Natural killer cell treated with Interleukin-12 subunit alpha and Interleukin-12 subunit beta and Interleukin-15 and Interleukin-18, amount 100 ng/mL, for 72 hours (primary cell): ENCODE results near the gene MORN3. TPM values are rescaled to one million over a fixed set of nuclear protein-coding genes. Genes with fewer than 3 reads are reported as not detected.
"Not testable (repeated sequence)": the region's sequence is repeated elsewhere in the genome, so short reads cannot be mapped to it uniquely, and the experiment has no call there.

Experiments
- ATAC-seq, 2 donors: fragments of 150-1000 bp; cut with Tn5 transposase in 1 of 2; sonication (Bioruptor Pico), chemical (Tn5 transposase) in 1 of 2; 2 replicates each; pipeline ENCODE4 v1.10.0; 2021
- DNase-seq: peaks from one replicate; pipeline ENCODE4 v3.0.0; 2022; ENCODE audit warnings: low spot score
- H3K27ac Mint-ChIP-seq, 2 donors: 1 replicate in 1 of 2; 2 replicates in 1 of 2; pipeline ENCODE4 v1.8.0; 2022; ENCODE audit warnings: mixed read lengths in 2 of 2, mild to moderate bottlenecking in 1 of 2, moderate library complexity in 1 of 2
- H3K27me3 Mint-ChIP-seq, 2 donors: 1 replicate in 1 of 2; 2 replicates in 1 of 2; pipeline ENCODE4 v1.8.0; 2022; ENCODE audit warnings: mixed read lengths in 2 of 2
- H3K36me3 Mint-ChIP-seq: one replicate; pipeline ENCODE4 v1.8.0; 2022; ENCODE audit warnings: mixed read lengths
- H3K4me1 Mint-ChIP-seq, 2 donors: 1 replicate in 1 of 2; 2 replicates in 1 of 2; pipeline ENCODE4 v1.8.0; 2022; ENCODE audit warnings: low read depth in 2 of 2, mixed read lengths in 2 of 2, mild to moderate bottlenecking in 1 of 2
- H3K4me3 Mint-ChIP-seq: one replicate; pipeline ENCODE4 v1.8.0; 2022; ENCODE audit warnings: mixed read lengths
- H3K9me3 Mint-ChIP-seq: 2 replicates; pipeline ENCODE4 v1.8.0; 2022; ENCODE audit warnings: mixed read lengths
- total RNA-seq, 2 donors: library from RNA; stranded (reverse); gene quantifications; one replicate each; pipeline ENCODE4 v1.2.3, GENCODE V29; 2022

Gene MORN3
- total RNA-seq, 2 donors from 2014 or later = 0.17 to 0.43 TPM

DNA sequence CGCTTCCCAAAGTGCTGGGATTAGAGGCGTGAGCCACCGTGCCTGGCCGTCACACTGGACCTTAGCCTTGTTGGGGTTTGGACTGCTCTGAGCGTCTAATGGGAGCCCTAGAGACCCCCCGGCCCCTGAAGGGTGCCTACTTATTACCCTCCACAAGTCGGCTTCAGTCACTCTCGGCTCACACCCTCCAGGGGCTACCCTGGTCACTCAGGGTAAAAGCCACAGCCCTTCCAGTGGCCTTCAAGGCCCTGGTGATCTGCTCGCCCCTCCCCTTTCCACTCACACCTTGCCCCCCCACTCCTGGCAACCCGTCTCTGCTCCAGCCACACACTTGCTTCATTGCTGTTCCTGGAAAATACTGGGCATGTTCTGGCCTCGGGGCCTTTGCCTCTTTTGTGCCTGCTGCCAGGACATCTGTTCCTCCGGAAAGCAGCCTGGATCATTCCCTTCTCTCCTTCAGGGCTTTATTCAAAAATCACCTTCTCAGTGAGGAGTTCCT, 3.6 kb upstream of the MORN3 start:
- H3K27me3 Mint-ChIP-seq = no peaks in the 10 kb centered on the region
- DNase-seq (no peak), ATAC-seq (no peak)
- H3K9me3 Mint-ChIP-seq = no peaks in the 10 kb centered on the region
- H3K4me1 Mint-ChIP-seq = peaks cover 13 to 19% of the 10 kb centered on the region in 2 donors
- H3K27ac Mint-ChIP-seq = peak overlapping the region; percentile 98 to 99
- H3K4me3 Mint-ChIP-seq = peak overlapping the region; percentile 92
- no peaks in the 10 kb centered on the region for H3K36me3 Mint-ChIP-seq

DNA sequence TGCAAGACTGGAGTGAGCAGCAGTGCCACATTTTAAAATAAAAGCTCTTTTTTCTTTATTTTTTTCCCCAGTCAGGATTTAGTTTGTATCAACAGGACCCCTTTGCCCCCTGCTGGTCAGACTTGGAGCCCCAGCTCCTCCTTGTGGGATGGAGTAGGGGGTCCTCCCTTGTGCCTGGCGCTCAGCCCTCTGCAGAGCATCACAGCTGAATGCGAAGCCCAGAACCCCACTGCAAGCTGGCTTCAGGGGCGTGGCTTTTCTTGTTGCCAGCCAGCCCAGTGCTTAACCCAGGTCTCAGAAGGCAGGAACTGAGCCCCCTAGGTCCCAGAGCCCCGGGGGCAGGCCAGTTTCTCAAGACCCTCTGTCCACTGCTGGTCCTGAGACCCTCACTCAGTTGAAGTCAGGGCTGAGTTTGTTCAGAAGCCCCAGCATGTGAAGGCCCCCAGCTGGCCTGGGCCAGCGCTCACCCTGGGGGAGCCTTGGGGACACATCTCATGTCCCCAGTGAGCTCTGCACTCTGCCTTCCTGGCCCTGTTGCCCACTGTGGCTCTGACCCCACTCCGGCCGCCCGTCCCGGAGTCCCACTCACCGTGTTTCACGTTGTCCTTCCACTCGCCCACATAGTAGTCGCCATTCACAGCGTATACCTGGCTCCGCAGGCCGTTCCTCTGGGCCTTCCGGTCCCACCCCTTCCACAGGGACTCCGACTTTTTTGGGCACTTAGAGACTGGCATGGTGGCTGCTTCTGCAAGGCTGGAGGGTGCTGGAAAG, 519 bp downstream of the MORN3 start:
- H3K27me3 Mint-ChIP-seq = no peaks in the 10 kb centered on the region
- H3K27ac Mint-ChIP-seq = peak overlapping the region in 1 of 2 donors; percentile 26
- no peak for DNase-seq
- peaks cover 33 to 37% of the 10 kb centered on the region in 2 donors for H3K4me1 Mint-ChIP-seq
- H3K4me3 Mint-ChIP-seq = no peak overlapping the region
- H3K9me3 Mint-ChIP-seq = no peaks in the 10 kb centered on the region
- peaks cover 9% of the 10 kb centered on the region for H3K36me3 Mint-ChIP-seq
- ATAC-seq = no peak

GRCh38 chr12:121666829-121667228, 2.6 kb downstream of the MORN3 start:
- not testable (repeated sequence) for DNase-seq, H3K27me3 Mint-ChIP-seq, H3K9me3 Mint-ChIP-seq, ATAC-seq, H3K36me3 Mint-ChIP-seq
- Mint-ChIP-seq H3K4me3 (peak overlapping the region; percentile 27), H3K27ac (peak overlapping the region; percentile 41 to 75), H3K4me1 (peaks cover 28 to 33% of the 10 kb centered on the region in 2 donors)

DNA sequence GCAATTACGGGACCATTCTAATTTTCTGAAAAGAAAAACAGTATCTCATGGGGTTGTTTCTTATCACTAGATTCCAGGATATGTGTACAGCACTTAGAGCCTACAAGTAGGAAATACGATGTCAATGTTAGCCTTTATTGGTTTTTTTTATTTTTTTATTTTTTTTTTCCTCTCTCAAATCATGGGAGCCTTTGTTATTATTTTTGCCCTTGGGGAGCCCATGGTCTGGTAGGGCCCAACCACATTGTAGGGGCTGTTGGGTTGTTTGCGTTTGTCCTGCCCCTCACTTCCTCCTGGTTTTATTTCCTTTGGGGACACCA, 5.9 kb downstream of the MORN3 start:
- ATAC-seq = no peak
- Mint-ChIP-seq H3K4me1 (peaks cover 41 to 46% of the 10 kb centered on the region in 2 donors), H3K27ac (peak overlapping the region; percentile 97), H3K27me3 (no peaks in the 10 kb centered on the region), H3K36me3 (peaks cover 10% of the 10 kb centered on the region), H3K9me3 (no peaks in the 10 kb centered on the region), H3K4me3 (peak overlapping the region; percentile 98)
- DNase-seq = no peak

DNA sequence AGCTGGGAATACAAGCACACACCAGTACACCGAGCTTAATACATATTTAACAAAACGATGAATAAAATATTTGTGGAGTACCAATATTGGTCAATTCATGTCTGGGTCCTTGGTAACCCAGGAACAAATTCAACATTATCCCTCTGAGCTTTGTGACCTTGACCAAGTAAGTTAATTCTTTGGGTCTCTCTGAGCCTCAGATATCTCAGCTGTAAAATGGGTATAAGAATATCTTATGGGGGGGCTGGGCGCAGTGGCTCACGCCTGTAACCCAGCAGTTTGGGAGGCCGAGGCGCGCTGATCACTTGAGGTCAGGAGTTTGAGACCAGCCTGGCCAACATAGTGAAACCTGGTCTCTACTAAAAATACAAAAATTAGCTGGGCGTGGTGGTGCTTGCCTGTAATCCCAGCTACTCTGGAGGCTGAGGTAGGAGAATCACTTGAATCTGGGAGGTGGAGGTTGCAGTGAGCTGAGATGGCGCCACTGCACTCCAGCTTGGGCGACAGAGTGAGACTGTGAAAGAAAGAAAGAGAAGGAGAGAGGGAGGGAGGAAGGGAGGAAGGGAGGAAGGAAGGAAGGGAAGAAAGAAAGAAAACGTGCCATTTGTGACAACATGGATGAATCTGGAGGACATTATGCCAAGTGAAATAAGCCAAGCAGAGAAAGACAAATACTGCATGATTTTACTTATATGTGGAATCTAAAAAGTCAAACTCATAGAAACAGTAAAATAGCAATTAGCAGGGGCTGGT, 7.9 kb downstream of the MORN3 start:
- Mint-ChIP-seq H3K27ac (peak overlapping the region; percentile 61 to 80), H3K4me1 (peaks cover 54 to 56% of the 10 kb centered on the region in 2 donors)
- not testable (repeated sequence) for DNase-seq, H3K36me3 Mint-ChIP-seq, H3K9me3 Mint-ChIP-seq, H3K4me3 Mint-ChIP-seq, H3K27me3 Mint-ChIP-seq, ATAC-seq

GRCh38 chr12:121657305-121658008, 12.0 kb downstream of the MORN3 start:
- peak overlapping the region; percentile 10 for H3K4me3 Mint-ChIP-seq
- H3K36me3 Mint-ChIP-seq = no peaks in the 10 kb centered on the region
- H3K27me3 Mint-ChIP-seq = no peaks in the 10 kb centered on the region
- no peak for ATAC-seq
- H3K27ac Mint-ChIP-seq = peak overlapping the region; percentile 80 to 92
- DNase-seq = peak; percentile 0
- H3K9me3 Mint-ChIP-seq = no peaks in the 10 kb centered on the region
- peaks cover 39 to 43% of the 10 kb centered on the region in 2 donors for H3K4me1 Mint-ChIP-seq

DNA sequence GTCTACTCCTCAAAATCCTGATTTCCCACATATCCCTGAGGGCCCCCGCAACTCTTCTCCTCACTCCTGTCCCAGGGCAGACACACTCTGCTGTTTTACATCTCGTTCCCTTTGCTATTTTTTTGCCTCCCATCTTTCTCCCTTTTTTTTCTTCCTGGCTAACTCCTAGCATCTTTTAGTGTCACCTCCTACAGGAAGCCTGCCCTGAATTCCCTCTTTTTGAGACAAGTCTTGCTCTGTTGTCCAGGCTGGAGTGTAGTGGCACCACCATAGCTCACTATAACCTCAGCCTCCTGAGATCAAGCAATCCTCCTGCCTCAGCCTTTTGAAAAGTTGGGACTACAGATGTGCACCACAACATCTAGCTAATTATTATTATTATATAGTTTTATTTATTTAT, 13.3 kb downstream of the MORN3 start:
- no peaks in the 10 kb centered on the region for H3K9me3 Mint-ChIP-seq
- no peak for DNase-seq
- H3K36me3 Mint-ChIP-seq = no peaks in the 10 kb centered on the region
- no peak overlapping the region for H3K4me3 Mint-ChIP-seq
- H3K27me3 Mint-ChIP-seq = no peaks in the 10 kb centered on the region
- no peak for ATAC-seq
- H3K27ac Mint-ChIP-seq = no peak overlapping the region
- peaks cover 32 to 40% of the 10 kb centered on the region in 2 donors for H3K4me1 Mint-ChIP-seq

GRCh38 chr12:121653999-121654398, 15.5 kb downstream of the MORN3 start:
- Mint-ChIP-seq H3K4me3 (no peak overlapping the region), H3K36me3 (no peaks in the 10 kb centered on the region), H3K9me3 (no peaks in the 10 kb centered on the region), H3K27me3 (no peaks in the 10 kb centered on the region), H3K27ac (peak overlapping the region in 1 of 2 donors; percentile 66), H3K4me1 (peaks cover 37 to 40% of the 10 kb centered on the region in 2 donors)
- ATAC-seq (no peak), DNase-seq (no peak)

- Mint-ChIP-seq H3K27ac (no peak overlapping the region), H3K36me3 (no peaks in the 10 kb centered on the region), H3K9me3 (no peaks in the 10 kb centered on the region), H3K4me1 (peaks cover 33 to 35% of the 10 kb centered on the region in 2 donors), H3K27me3 (no peaks in the 10 kb centered on the region), H3K4me3 (no peak overlapping the region)
- ATAC-seq (no peak), DNase-seq (no peak)
Measured at GRCh38 chr12:121652767-121653497, 16.5 kb downstream of the MORN3 start.

GRCh38 chr12:121651320-121651719, 18.1 kb downstream of the MORN3 start:
- Mint-ChIP-seq H3K4me3 (no peak overlapping the region), H3K27ac (no peak overlapping the region), H3K9me3 (no peaks in the 10 kb centered on the region), H3K4me1 (peaks cover 22 to 27% of the 10 kb centered on the region in 2 donors), H3K27me3 (no peaks in the 10 kb centered on the region), H3K36me3 (no peaks in the 10 kb centered on the region)
- ATAC-seq (no peak), DNase-seq (no peak)

DNA sequence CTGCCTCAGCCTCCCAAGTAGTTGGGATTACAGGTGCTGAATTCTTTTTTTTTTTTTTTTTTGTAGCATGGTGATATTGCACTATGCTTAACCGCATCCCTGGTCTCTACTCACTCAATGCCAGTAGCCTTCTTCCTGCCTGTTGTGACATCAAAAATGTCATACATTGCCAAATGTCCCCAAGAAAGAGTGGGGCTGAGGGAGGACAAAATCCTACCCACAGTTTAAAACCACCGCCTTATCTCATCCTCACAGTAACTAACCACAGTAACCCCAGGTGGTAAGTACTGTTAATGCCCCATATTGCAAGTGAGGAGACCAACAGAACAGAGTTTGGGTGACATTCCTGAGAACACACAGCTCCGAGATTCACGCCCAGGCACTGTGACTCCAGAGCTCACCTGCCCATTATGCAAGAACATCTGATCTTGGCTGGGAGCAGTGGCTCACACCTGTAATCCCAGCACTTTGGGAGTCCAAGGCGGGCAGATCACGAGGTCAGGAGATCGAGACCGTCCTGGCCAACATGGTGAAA, 19.6 kb downstream of the MORN3 start:
- peak; percentile 92 to 96 for ATAC-seq

GRCh38 chr12:121649322-121649721, 20.1 kb downstream of the MORN3 start:
- no peak for DNase-seq
- Mint-ChIP-seq H3K27me3 (no peaks in the 10 kb centered on the region), H3K4me3 (peak overlapping the region; percentile 61), H3K4me1 (peaks cover 18% of the 10 kb centered on the region in 2 donors), H3K27ac (peak overlapping the region; percentile 81 to 88), H3K9me3 (no peaks in the 10 kb centered on the region), H3K36me3 (no peaks in the 10 kb centered on the region)
- ATAC-seq = peak; percentile 72 to 77

More for the DNA sequence above, 19.6 kb downstream of the MORN3 start:
- peak; percentile 88 for DNase-seq
- Mint-ChIP-seq H3K4me1 (peaks cover 22 to 24% of the 10 kb centered on the region in 2 donors), H3K4me3 (peak overlapping the region; percentile 61), H3K27ac (peak overlapping the region; percentile 81 to 88), H3K36me3 (no peaks in the 10 kb centered on the region), H3K27me3 (no peaks in the 10 kb centered on the region), H3K9me3 (no peaks in the 10 kb centered on the region)

DNA sequence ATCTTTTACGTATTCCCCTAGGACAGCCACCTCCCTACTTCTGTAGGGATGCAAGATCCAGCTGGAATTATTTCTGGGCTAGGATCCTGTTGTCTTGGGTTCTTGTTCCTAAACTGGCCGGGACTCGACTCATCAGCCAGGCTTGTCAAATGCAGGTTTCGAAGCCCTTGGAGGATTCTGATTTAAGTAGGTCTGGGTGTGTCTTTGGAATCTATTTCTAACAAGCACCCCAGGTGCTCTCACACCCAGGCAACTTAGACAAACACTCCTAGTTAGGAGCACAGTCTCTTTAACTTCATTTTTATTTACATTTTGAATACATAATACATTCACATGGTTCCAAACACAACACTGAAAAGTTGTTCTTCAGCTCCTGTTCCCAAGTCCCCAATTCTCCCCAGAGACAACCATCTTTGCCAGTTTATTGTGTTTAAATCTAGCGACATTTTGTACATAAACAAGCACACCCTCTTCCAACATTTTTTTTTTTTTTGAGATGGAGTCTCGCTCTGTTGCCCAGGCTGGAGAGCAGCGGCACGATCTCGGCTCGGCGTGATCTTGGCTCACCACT, 20.9 kb downstream of the MORN3 start:
- Mint-ChIP-seq H3K4me1 (peaks cover 16% of the 10 kb centered on the region in 2 donors), H3K4me3 (peak overlapping the region; percentile 61), H3K36me3 (no peaks in the 10 kb centered on the region), H3K27ac (peak overlapping the region; percentile 81 to 88), H3K27me3 (no peaks in the 10 kb centered on the region), H3K9me3 (no peaks in the 10 kb centered on the region)
- no peak for DNase-seq
- ATAC-seq = no peak
